Epithelial cell of esophagus (primary cell): ENCODE data around the gene USP12.
"Not testable (repeated sequence)": the region's sequence is repeated elsewhere in the genome, so short reads cannot be mapped to it uniquely, and the experiment has no call there.

ENCODE experiments used
- DNase-seq: peaks from one replicate; pipeline ENCODE4 v3.0.0; 2010; ENCODE audit warnings: low read depth
- H3K4me3 ChIP-seq: 2 replicates; pipeline ENCODE4 v1.5.1; 2011; ENCODE audit warnings: mild to moderate bottlenecking, low read length, control low read depth
- CTCF ChIP-seq: IDR thresholded peaks from 2 replicates; pipeline ENCODE4 v1.5.1; 2011; ENCODE audit warnings: low read depth, mild to moderate bottlenecking, low read length, control low read depth, inconsistent platforms; ENCODE audit not compliant: insufficient read depth; ENCODE audit errors: missing control alignments

USP12 gene

GRCh38 chr13:27194209-27194608 lies 22.6 kb upstream of the USP12 start:
- no peak overlapping the region for H3K4me3 ChIP-seq
- no peak for TF ChIP-seq CTCF
- DNase-seq, result peak; percentile 37

DNA sequence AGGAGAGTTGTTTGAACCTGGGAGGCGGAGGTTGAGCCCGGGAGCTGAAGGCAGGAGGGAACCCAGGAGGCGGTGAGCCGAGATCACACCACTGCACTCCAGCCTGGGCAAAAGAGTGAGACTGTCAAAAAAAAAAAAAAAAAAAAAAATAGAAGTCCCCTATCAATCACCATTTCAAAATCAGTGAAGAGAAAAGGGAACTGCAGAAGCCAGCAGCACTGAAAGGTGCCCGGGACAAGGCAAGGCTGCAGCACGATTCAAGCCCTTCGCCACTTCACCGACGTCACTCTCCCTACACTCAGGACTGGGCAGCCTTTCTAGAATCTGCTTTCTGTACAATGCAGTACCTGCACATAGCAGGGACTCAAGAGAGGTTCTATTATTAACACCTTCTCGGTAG lies 21.9 kb upstream of the USP12 start:
- DNase-seq, result no peak
- TF ChIP-seq CTCF, result no peak
- H3K4me3 ChIP-seq, result no peak overlapping the region

- TF ChIP-seq CTCF, result no peak
- no peak overlapping the region for H3K4me3 ChIP-seq
- DNase-seq, result no peak
These were observed 21.4 kb upstream of the USP12 start for GRCh38 chr13:27192973-27193372.

DNA sequence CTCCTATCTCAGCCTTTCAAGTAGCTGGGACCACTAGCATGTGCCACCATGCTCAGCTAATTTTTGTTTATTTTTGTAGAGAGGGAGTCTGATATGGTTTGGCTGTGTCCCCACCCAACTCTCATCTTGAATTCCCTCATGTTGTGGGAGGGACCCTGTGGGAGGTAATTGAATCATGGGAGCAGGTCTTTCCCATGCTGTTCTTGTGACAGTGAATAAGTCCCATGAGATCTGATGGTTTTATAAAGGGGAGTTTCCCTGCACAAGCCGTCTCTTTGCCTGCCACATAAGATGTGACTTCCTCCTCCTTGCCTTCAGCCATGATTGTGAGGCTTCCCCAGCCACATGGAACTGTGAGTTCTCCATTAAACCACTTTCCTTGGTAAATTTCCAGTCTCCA lies 20.8 kb upstream of the USP12 start:
- not testable (repeated sequence) for H3K4me3 ChIP-seq, DNase-seq

GRCh38 chr13:27189192-27189591 lies 17.6 kb upstream of the USP12 start:
- TF ChIP-seq CTCF, result no peak
- no peak for DNase-seq
- no peak overlapping the region for H3K4me3 ChIP-seq

GRCh38 chr13:27188239-27188638 lies 16.6 kb upstream of the USP12 start:
- TF ChIP-seq CTCF, result no peak
- H3K4me3 ChIP-seq, result no peak overlapping the region
- DNase-seq, result no peak

DNA sequence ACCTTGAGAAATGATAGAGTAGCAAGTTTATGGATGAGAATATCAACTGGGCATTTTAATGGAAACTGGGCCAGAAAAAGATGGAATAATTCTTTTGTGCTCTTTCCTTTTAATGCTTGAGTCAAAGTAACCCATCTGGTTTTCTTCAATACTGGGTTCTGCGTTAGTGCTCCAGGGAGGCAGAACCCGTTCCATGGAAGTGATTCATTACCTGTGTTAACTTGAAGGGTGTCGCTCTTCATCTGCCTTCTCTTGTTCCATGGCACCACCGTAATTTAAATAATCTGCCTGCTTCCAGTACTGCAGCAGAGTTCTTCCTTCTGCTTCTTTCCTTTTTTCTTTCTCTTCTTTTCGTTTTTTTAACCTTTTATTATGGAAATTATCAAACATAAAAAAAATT lies 14.7 kb upstream of the USP12 start:
- no peak overlapping the region for H3K4me3 ChIP-seq
- TF ChIP-seq CTCF, result no peak
- DNase-seq, result peak; percentile 86

DNA sequence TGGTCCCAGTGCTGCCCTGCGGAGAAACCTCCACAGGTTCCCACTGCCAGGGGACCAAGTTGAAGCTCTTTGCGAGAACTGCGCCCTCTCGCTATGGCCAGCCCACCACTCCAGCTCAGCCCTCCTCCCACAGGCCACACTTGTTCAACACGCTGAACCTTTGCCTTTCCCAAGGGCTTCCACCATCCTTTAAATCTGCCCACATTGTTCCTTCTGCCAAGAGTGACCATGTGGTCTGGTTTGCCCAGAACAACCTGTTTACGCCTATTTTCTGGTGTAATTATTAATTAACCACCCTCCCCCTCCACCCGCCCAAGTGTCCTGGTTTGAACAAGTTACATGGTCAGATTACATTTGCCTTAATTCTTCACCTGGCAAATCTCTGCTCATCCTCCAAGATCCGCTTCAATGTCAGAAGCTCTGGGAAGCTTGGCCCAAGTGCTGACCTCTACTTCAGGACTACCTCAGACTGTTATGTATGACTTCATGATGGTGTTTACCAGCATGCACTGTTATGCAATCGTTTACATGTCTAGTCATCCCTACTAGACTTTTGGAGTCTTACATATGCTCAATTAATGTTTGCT lies 12.0 kb upstream of the USP12 start:
- H3K4me3 ChIP-seq, result no peak overlapping the region
- no peak for TF ChIP-seq CTCF
- DNase-seq, result peak; percentile 71
